C4-2B (cell line): Measurements from ENCODE around the gene SLC44A5.
"Not testable (repeated sequence)": the region's sequence is repeated elsewhere in the genome, so short reads cannot be mapped to it uniquely, and the experiment has no call there.

ENCODE experiments used
- H3K27ac ChIP-seq: fragments of 450-650 bp; 2 replicates; pipeline ENCODE4 v1.5.1; 2017
- ZFX ChIP-seq: fragments of 450-650 bp; IDR thresholded peaks from 2 replicates; pipeline ENCODE4 v1.6.1; 2017
- TF ChIP-seq, protein P1 (sequence below): fragments of 450-650 bp; conservative IDR thresholded peaks from 2 replicates; pipeline ENCODE4 v1.5.1; 2017; ENCODE audit warnings: mild to moderate bottlenecking

Gene SLC44A5

GRCh38 chr1:75198163-75198562, 412.8 kb downstream of the SLC44A5 start:
- H3K27ac ChIP-seq: no peak overlapping the region
- TF ChIP-seq, protein P1, sequence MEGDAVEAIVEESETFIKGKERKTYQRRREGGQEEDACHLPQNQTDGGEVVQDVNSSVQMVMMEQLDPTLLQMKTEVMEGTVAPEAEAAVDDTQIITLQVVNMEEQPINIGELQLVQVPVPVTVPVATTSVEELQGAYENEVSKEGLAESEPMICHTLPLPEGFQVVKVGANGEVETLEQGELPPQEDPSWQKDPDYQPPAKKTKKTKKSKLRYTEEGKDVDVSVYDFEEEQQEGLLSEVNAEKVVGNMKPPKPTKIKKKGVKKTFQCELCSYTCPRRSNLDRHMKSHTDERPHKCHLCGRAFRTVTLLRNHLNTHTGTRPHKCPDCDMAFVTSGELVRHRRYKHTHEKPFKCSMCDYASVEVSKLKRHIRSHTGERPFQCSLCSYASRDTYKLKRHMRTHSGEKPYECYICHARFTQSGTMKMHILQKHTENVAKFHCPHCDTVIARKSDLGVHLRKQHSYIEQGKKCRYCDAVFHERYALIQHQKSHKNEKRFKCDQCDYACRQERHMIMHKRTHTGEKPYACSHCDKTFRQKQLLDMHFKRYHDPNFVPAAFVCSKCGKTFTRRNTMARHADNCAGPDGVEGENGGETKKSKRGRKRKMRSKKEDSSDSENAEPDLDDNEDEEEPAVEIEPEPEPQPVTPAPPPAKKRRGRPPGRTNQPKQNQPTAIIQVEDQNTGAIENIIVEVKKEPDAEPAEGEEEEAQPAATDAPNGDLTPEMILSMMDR: no peak
- TF ChIP-seq ZFX: no peak

DNA sequence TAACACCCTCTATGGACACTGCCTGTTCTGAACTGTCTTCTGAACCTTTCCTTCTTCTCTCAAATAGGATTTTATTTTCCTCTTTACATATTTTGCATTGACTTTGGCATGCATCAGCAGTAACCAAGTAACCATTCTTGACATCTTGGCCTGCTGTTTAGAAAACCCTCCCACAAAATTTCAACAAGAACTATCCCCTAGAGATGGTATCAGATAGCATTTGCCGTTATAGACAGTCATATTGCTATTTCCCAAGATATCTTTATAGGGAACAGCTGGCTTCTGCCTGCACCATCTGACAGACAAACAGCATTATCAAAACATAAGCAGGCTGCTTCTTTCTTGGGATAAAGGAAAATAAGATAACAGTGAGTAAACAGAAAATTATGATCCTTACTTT, 422.0 kb downstream of the SLC44A5 start:
- no peak overlapping the region for H3K27ac ChIP-seq
- TF ChIP-seq, protein P1: no peak
- TF ChIP-seq ZFX: no peak

- H3K27ac ChIP-seq: not testable (repeated sequence)
These were observed 429.5 kb downstream of the SLC44A5 start for GRCh38 chr1:75181214-75181955.

DNA sequence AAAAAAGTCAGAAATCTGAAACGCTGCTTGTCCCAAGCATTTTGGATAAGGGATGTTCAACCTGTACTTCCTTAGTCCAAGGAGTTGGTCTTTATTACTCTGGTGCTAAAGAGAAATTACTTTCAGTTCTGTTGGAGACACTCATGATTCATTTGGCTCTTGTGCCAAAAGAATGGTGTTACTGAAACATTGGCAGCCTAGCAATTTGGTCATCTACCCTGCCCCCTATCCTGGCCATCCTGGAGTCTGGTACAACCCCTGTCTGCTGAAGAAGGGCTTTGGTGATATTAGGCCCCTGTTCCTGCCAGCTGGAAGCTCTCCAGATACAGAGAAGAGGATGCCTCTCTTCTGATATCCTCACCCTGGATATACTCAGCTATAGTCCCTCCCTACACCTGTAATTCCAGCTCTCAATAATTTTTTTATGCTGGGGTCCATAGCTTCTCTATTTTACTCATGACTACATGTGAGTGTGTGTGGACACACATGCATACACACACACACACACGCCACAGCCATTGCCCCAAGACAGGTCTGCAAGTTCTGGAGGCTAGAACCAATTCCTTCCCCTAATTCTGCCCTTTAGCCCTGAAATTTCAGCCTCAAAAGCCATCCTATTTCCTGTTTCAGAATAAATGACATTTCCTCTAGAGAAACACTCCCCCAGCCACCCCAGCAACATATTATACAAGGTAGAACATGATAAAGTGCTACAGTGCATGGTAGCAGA, 436.7 kb downstream of the SLC44A5 start:
- no peak overlapping the region for H3K27ac ChIP-seq
- no peak for TF ChIP-seq ZFX
- TF ChIP-seq, protein P1: no peak

GRCh38 chr1:75172556-75172955, 438.4 kb downstream of the SLC44A5 start:
- TF ChIP-seq, protein P1: no peak
- TF ChIP-seq ZFX: no peak
- H3K27ac ChIP-seq: no peak overlapping the region

GRCh38 chr1:75171876-75172275, 439.0 kb downstream of the SLC44A5 start:
- H3K27ac ChIP-seq: no peak overlapping the region
- TF ChIP-seq, protein P1: no peak
- TF ChIP-seq ZFX: no peak

GRCh38 chr1:75170981-75171380, 439.9 kb downstream of the SLC44A5 start:
- H3K27ac ChIP-seq: no peak overlapping the region
- TF ChIP-seq ZFX: no peak
- TF ChIP-seq, protein P1: no peak

GRCh38 chr1:75170011-75170410, 440.9 kb downstream of the SLC44A5 start:
- no peak overlapping the region for H3K27ac ChIP-seq
- TF ChIP-seq ZFX: no peak
- TF ChIP-seq, protein P1: no peak
